SU-DHL-6 (cell line): ENCODE data around the gene PRKAR1B.

Experiments used
- H2AFZ ChIP-seq: fragments of 200-600 bp; sonication (generic); 2 replicates; pipeline ENCODE4 v1.6.1; 2014; ENCODE audit warnings: low read depth, mild to moderate bottlenecking, moderate library complexity, mixed read lengths, antibody characterized with exemption, low read length; ENCODE audit not compliant: severe bottlenecking
- H3F3A ChIP-seq: fragments of 200-600 bp; shearing (Covaris generic); 2 replicates; pipeline ENCODE4 v1.6.0; 2016; ENCODE audit warnings: antibody characterized with exemption, mild to moderate bottlenecking; ENCODE audit not compliant: insufficient read depth
- H3K27ac ChIP-seq: fragments of 200-600 bp; sonication (generic); 2 replicates; pipeline ENCODE4 v1.5.1; 2016; ENCODE audit warnings: low read depth, mild to moderate bottlenecking, low read length, moderate library complexity, mixed read lengths
- H3K27me3 ChIP-seq: fragments of 200-600 bp; sonication (generic), shearing (Covaris generic); 2 replicates; pipeline ENCODE4 v1.6.0; 2014; ENCODE audit warnings: mild to moderate bottlenecking, low read length
- H3K36me3 ChIP-seq: fragments of 200-600 bp; sonication (generic); 2 replicates; pipeline ENCODE4 v1.6.1; 2014; ENCODE audit warnings: mild to moderate bottlenecking, low read length, mixed read lengths
- H3K4me2 ChIP-seq: fragments of 300-600, 200-600 bp; shearing (Covaris generic), sonication (generic); 2 replicates; pipeline ENCODE4 v1.6.0; 2014; ENCODE audit warnings: low read length, low read depth, mild to moderate bottlenecking; ENCODE audit not compliant: poor library complexity, severe bottlenecking
- H3K4me3 ChIP-seq: fragments of 200-600 bp; sonication (generic); 2 replicates; pipeline ENCODE4 v1.5.1; 2014; ENCODE audit warnings: antibody characterized with exemption, low read length, mild to moderate bottlenecking, mixed read lengths; ENCODE audit not compliant: insufficient read depth, poor library complexity, severe bottlenecking
- H3K79me2 ChIP-seq: fragments of 200-600 bp; sonication (generic); 2 replicates; pipeline ENCODE4 v1.6.1; 2014; ENCODE audit warnings: mild to moderate bottlenecking, low read length, moderate library complexity; ENCODE audit not compliant: insufficient read depth
- H3K9ac ChIP-seq: fragments of 200-600 bp; sonication (generic); 2 replicates; pipeline ENCODE4 v1.7.0; 2014; ENCODE audit warnings: mild to moderate bottlenecking, low read length
- H3K9me2 ChIP-seq: fragments of 200-600 bp; sonication (generic); replicated peaks from 2 replicates; pipeline ENCODE4 v1.6.1; 2014; ENCODE audit warnings: low read length; ENCODE audit not compliant: insufficient read depth
- H3K9me3 ChIP-seq: fragments of 200-600 bp; sonication (generic); 2 replicates; pipeline ENCODE4 v1.6.1; 2014; ENCODE audit warnings: low read length, mixed read lengths; ENCODE audit not compliant: insufficient read depth
- H4K20me1 ChIP-seq: fragments of 200-600 bp; sonication (generic); 2 replicates; pipeline ENCODE4 v1.6.1; 2014; ENCODE audit warnings: low read depth, mild to moderate bottlenecking, antibody characterized with exemption, low read length, moderate library complexity, mixed read lengths
- EZH2phosphoT487 ChIP-seq: fragments of 200-600 bp; sonication (generic), shearing (Covaris generic); conservative IDR thresholded peaks from 2 replicates; pipeline ENCODE4 v1.6.1; 2018; ENCODE audit warnings: mild to moderate bottlenecking, antibody characterized with exemption, low read length, moderate library complexity, mixed read lengths
- TF ChIP-seq, protein P1 (sequence below): fragments of 200-600 bp; sonication (generic); IDR thresholded peaks from one replicate; pipeline ENCODE4 v1.5.1; 2017; ENCODE audit warnings: antibody characterized with exemption, mild to moderate bottlenecking, low read length, moderate library complexity; ENCODE audit not compliant: insufficient read depth, poor library complexity, severe bottlenecking

The PRKAR1B gene

DNA sequence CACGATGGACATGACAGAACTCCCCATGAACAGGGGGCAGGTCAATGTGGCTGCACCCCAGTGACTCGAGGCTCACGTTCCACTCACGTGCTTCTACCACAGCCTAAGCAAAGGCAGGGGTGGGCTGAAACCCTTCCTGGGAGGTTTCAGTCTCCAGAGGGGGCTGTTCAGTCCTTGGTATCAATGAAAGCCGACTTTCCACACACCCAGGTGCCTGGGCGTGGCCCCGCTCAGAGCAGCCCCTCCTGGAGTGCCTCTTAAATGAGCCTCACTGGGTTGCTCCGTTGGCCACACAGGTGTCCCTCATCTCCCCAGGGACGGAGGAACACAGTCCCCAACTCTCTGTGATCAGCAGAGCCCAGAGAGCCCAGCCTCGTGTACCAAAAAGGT is 116.9 kb downstream of the PRKAR1B start:
- Histone ChIP-seq H3K27ac (no peak overlapping the region), H3K27me3 (no peaks in the 10 kb centered on the region), H3K9me3 (no peaks in the 10 kb centered on the region), H3K9me2 (no peaks in the 10 kb centered on the region), H3K9ac (no peak overlapping the region), H3K4me3 (no peak overlapping the region), H2AFZ (no peak overlapping the region), H4K20me1 (no peaks in the 10 kb centered on the region), H3K79me2 (no peaks in the 10 kb centered on the region), H3F3A (no peaks in the 10 kb centered on the region), H3K4me2 (no peak overlapping the region), H3K36me3 (no peaks in the 10 kb centered on the region)
- TF ChIP-seq EZH2phosphoT487: no peak
- TF ChIP-seq, protein P1, sequence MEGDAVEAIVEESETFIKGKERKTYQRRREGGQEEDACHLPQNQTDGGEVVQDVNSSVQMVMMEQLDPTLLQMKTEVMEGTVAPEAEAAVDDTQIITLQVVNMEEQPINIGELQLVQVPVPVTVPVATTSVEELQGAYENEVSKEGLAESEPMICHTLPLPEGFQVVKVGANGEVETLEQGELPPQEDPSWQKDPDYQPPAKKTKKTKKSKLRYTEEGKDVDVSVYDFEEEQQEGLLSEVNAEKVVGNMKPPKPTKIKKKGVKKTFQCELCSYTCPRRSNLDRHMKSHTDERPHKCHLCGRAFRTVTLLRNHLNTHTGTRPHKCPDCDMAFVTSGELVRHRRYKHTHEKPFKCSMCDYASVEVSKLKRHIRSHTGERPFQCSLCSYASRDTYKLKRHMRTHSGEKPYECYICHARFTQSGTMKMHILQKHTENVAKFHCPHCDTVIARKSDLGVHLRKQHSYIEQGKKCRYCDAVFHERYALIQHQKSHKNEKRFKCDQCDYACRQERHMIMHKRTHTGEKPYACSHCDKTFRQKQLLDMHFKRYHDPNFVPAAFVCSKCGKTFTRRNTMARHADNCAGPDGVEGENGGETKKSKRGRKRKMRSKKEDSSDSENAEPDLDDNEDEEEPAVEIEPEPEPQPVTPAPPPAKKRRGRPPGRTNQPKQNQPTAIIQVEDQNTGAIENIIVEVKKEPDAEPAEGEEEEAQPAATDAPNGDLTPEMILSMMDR: no peak

DNA sequence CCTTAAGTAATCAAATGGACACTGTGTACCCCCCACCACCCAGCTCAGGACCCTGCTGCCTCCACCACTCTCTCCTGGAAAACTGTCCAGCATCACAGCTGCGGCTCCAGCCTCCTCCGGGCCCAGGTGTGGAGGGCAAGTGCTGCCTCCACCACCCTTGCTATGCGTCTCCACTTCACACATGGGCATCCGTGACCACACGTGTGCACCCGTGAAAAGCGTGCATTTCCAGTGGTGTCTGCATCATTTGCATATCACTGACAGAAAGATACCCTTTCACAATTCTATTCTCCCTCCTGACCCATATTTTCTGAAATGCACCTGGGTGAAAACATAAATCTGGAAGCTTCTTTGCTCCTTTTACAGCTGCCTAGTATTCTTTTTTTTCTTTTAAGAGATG is 117.7 kb downstream of the PRKAR1B start:
- H3K4me3 ChIP-seq: no peak overlapping the region
- H3K9me3 ChIP-seq: no peaks in the 10 kb centered on the region
- no peaks in the 10 kb centered on the region for H3K36me3 ChIP-seq
- H3K27me3 ChIP-seq: no peaks in the 10 kb centered on the region
- TF ChIP-seq EZH2phosphoT487: no peak
- TF ChIP-seq, protein P1: no peak
- H4K20me1 ChIP-seq: no peaks in the 10 kb centered on the region
- H3K79me2 ChIP-seq: no peaks in the 10 kb centered on the region
- H3F3A ChIP-seq: no peaks in the 10 kb centered on the region
- no peak overlapping the region for H3K4me2 ChIP-seq
- H3K9me2 ChIP-seq: no peaks in the 10 kb centered on the region
- no peak overlapping the region for H2AFZ ChIP-seq
- H3K9ac ChIP-seq: no peak overlapping the region
- no peak overlapping the region for H3K27ac ChIP-seq

DNA sequence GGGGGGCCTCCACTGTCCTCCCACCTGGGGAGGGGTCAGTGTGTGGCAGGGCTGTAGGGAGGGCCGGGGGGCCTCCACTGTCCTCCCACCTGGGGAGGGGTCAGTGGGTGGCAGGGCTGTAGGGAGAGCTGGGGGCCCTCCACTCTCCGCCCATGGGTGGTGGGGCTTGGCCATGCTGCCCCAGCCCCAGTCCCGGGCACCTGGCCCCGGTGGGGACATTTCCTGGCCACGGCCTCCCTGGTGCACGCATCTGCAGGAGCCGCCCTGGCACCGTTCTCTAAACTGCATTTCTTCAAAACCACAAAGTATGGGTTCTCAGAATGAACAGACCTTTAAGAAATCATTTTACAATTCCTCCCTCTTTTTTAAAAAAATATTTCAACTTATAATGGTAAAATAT is 118.1 kb downstream of the PRKAR1B start:
- TF ChIP-seq, protein P1: no peak
- no peak for TF ChIP-seq EZH2phosphoT487
- H3K9me3 ChIP-seq: no peaks in the 10 kb centered on the region
- H3F3A ChIP-seq: no peaks in the 10 kb centered on the region
- H3K9ac ChIP-seq: no peak overlapping the region
- no peaks in the 10 kb centered on the region for H3K79me2 ChIP-seq
- H3K9me2 ChIP-seq: no peaks in the 10 kb centered on the region
- H3K4me3 ChIP-seq: no peak overlapping the region
- no peaks in the 10 kb centered on the region for H3K36me3 ChIP-seq
- H3K27me3 ChIP-seq: no peaks in the 10 kb centered on the region
- H2AFZ ChIP-seq: no peak overlapping the region
- no peak overlapping the region for H3K4me2 ChIP-seq
- H3K27ac ChIP-seq: no peak overlapping the region
- H4K20me1 ChIP-seq: no peaks in the 10 kb centered on the region
